Kidney glomerular epithelial cell (primary cell): Measurements from ENCODE around the gene BIRC7.
"Not testable (repeated sequence)": the region's sequence is repeated elsewhere in the genome, so short reads cannot be mapped to it uniquely, and the experiment has no call there.

Source experiments
- DNase-seq: peaks from one replicate; lab custom pipeline; 2025; lab: John Stamatoyannopoulos, UW

The BIRC7 gene

DNA sequence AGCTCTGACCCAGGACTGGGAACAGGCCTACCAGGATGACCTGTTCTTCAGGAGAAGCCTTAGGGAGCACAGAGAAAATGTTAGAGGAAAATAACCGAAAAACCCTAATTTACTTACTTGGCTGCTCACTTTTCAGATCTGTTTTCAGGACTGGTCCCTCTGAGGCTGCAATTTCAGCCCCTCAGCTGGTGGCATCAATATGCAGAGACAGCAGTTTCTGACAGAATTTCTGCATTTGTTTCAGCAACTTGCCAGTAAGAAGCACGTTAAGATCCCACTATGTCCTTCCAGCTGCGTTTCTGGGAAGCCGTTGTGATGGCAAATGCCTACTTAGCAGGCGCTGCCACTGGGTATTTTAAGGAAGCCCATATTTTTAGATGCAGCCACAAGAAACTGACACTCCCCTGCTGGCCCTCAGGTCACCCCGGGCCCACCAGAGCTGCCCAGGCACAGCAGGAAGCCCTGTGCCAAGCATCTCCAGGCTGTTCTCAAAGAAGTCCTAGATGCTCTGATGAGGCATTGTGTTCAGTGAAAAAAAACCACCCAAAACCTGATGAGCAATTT lies 27.3 kb upstream of the BIRC7 start:
- no peak for DNase-seq

DNA sequence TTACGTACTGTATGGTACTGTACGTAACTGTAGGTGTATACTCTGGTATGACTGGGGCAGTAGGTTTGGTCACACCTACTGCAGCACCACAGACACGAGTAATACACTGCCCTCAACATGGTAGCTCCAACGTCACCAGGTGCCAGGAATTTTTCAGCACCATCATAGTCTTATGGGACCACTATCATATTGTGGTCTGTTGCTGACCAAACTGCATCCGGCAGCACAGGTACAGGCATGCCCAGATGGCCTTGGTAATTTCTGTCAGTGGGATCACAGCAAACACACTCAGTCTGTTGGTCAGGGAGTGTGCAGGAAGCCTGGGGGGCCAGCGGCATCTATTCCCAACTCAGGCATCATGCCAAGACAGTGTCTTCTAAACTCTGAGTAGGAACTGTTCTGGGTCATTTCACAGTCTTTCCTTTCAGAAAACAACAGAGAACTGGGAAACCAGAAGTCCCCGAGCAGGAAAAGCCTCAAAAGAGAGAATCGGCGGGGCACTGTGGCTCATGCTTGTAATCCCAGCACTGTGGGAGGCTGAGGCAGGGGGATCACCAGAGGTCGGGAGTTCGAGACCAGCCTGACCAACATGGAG lies 25.6 kb upstream of the BIRC7 start:
- DNase-seq, result no peak

DNA sequence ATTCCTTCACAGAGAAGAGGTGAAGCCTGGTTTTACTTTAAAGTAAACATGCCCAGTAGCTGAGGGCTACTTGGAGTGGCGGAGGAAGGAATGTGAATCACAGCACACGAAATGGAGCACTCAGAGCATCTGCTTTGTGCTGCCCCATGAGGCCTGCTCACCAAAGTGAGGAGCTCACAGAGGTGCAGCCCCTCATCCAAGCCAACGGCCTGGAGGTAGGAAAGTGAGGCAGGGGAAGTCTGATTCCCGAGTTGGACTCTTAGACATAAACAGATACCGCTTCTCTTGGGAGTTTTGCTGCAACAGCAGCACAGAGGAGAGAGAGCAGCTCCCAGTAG lies 23.3 kb upstream of the BIRC7 start:
- no peak for DNase-seq

DNA sequence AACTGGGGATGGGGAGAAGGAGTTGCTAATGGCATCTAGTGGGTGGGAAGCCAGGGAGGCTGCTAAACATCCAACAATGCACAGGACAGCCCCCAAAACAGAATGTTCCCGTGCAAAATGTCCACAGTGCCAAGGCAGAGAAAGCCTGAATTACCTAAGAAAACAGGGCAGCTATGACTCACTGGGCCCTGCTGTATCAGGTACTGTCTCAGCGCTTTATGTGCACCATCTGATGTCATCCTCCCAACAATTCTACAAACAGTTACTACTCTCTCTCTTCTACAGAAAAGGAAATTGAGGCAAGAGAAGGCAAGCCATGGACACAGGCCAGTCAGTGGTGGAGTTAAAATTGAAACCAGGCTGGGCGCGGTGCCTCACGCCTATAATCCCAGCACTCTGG lies 22.9 kb upstream of the BIRC7 start:
- no peak for DNase-seq

DNA sequence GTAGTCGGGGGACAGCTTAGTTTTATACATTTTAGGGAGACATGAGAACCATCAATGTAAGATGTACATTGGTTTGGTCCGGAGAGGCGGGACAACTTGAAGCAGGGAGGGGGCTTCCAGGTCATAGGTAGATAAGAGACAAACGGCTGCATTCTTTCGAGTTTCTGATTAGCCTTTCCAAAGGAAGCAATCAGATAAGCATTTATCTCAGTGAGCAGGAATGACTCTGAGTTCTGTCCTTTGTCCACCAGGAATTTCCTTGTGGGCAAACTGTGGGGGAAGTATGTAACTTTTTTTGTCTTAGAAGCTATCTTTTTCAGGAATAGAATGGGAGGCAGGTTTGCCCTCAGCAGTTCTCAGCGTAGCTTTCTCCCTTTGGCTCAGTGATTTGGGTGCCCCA lies 21.2 kb upstream of the BIRC7 start:
- DNase-seq, result no peak

DNA sequence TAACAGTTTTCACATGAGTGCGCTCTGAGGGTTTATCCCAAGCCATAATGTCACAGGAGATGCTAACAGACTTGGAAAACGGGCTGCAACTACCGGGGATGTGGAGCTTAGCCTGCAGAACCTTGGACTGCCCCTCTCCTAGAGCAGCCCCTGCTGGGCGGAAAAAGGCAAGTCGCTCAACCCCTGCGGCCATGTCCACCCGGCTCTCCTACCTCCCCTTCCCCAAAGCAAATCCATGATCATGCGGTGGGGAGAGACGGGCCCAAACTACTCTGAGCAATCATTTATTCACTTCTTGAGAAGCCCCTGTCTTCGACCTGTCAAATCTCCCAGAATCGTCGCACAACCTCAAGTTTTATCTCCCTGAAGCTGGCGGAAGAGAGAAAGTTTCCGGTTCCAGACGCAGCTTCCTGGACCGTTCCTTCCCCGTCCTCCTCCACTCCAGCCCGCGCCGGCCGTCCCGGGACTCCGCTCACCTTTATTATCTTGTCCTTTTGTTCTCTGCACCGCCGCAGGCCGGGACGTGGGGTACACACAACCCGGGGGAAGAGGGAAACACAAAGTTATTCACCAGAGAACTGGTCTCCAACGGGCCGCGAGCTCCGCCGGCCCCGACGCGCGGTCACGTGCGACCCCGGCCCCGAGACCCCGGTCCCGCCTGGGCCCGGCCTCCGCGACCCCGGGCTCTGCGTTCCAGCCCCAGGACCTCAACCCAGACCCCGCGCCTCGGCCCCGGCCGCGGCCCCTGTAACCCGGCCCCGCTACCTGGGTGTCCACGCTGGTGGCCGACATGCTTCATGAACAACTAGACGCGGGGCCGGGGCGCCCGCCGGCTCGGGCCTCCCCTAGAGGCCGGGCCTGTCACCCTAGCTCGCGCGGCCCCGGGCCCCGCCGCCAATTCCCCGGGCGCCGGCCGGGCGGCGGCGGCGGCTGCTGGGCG lies 20.3 kb upstream of the BIRC7 start:
- DNase-seq, result peak; percentile 19

DNA sequence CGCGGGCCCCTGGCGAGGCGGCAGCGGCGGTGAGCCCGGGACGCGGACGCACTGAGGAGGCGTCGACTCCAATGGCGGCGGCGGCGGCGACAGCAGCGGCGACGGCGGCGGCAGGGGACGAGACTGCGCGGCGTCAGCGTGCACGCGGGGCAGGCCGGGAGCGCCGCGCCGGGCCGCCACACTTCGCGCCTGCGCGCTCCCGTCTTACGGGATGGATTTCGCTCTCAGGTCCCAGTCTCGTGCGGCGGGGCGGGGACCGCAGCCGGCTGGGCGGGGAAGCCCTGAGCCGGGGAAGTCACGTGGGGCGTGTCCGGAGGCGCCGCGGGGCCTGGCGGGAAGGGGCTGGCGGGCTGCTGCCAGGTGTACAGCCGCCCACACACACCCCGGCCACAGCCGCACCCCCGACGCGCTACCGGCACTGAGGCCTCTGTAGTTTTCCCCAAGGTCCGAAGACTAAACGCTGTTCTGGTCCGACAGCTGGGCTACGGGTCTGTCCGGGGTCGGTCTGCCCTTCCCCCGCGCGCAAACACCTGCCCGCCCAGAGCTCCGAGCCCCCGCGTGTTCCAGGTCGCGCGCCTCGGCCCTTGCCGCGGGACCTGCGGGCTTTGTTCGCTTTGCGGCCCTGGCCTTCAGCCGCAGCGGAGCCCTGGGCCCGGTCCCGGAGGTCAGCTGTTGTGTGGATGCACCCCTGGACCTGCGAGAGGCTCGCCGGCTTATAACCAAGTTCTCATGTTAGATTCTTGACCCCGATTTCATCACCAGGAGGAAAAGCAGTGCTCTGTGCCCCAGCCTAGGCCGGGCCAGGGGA lies 19.5 kb upstream of the BIRC7 start, which contains the start of gene YTHDF1:
YTHDF1 (minus strand) TSS at position 91 of the 808 bp plus-strand sequence. CDS start 239 bp downstream, outside the sequence.
- peak; percentile 81 for DNase-seq

DNA sequence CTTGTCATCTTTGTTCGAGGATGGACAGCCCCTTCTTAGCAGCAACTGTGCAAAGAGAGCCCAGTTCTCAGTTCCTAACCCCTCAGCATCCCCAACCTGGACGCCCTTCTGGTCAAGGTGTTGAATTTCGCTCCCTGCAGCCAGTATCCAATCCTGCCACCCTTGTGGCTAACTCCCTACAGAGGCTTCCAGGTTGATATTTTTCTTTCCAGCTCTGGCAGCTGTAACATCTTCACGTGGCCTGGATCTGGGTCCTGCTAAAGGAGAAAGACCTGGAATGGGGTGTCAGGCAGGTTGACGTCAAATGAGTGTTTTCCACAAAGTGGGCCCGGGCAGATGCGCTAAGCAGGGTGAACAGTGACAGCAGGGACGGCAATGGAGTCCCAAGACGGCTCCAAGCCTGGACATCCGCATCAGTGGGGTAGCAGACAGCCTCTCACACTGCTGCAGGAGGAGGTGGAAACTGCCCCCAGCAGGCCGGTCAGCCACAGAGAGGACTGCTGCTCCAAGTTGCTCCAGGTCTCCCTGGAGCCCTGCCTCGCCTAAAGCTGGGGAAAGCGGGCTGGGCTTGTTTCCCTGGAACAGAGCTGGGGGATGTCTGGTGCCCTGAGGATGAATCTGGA lies 18.7 kb upstream of the BIRC7 start:
- no peak for DNase-seq

DNA sequence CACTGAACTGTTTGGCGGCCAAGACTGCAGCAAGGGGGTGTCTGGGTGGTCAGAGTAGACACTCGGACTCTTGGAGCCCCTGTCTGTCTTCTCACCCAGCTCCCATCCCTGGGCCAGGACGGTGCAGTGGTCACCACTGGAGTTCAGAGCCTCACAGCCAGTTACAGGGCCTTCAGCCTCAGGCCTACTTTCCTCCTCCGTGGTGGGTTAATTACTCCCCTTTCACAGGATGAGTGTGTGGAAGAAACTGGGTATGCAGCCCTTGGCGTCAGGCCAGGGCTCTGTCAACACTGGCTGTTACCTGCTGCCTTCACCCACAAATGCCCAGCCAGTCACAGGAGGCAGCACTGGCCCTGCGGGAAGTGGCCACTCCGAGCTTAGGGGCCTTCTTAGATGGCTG lies 18.0 kb upstream of the BIRC7 start:
- no peak for DNase-seq

DNA sequence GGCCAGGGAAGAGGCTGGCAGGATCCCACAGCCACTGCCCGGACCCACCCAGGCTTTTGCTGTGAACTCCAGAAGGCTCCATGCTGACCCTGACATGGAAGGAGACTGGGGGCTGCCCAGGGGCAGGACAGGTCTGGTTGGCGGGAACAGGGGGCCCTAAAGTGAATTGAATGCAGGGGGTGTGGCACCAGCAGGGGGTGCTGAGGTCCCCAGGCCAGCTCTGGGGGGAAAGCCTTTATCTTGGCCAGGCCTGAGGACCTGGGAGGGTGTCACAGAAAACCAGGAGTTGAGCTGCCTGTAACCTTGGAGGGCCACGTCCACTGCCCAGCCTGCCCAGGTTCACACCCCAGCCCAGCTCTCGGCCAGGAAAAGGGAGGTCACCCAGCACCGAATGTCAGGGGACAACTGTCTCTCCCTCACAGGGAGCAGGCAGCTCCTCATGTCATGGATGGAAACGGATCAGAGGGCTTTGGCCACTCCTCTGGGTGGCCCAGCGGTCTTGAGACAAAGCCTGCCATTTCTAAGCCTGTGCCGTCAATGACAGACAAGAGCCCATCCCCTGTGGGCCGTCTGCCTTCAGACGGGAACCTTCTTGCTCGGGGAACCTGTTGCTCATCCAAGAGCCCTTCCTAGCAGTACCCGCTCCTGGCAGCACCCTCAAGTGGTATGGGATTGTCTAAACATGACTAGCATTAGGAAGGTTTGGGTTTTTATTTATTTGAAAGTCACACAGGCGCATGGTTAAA lies 16.8 kb upstream of the BIRC7 start:
- DNase-seq, result no peak

DNA sequence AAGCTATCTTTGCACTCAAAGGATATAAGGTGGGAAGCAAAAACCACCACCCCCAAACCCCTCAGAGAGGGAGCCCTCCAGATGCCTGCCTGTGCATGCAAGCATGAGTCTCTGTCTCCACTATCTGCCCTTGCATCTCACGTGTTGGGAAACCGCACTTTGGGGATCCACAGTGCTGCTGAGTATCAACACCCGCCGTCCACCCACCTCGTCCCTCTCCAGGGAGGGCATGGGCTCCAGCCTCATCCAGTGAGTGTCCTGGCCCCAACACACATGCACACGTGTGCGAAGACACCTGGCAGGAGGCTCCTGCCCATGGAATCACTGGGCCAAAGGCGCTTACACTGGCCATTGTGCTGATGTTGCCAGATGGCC lies 16.3 kb upstream of the BIRC7 start:
- DNase-seq, result no peak

DNA sequence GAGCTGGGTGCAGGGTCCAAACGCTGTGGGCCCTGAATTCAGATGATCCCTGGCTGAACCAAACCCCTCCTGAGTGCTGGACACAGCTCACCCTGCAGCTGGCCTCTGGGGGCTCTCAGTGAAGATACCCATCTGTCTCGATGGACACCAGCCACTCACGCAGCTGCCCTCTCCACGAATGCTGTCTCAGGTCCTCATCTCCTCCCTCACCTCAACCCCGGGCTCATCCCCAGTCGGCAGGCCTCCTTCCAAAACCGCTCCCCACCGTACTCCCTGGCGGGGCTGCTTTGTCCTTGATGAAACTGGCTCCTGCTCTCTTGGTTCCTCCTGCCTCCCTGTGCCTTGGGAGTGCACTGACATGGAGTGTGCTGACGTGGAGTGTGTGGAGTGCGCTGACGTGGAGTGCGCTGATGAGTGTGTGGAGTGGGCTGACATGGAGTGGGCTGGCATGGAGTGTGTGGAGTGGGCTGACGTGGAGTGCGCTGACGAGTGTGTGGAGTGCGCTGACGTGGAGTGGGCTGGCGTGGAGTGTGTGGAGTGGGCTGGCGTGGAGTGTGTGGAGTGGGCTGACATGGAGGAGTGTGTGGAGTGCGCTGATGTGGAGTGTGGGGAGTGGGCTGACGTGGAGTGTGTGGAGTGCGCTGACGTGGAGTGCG lies 15.7 kb upstream of the BIRC7 start:
- no peak for DNase-seq

DNA sequence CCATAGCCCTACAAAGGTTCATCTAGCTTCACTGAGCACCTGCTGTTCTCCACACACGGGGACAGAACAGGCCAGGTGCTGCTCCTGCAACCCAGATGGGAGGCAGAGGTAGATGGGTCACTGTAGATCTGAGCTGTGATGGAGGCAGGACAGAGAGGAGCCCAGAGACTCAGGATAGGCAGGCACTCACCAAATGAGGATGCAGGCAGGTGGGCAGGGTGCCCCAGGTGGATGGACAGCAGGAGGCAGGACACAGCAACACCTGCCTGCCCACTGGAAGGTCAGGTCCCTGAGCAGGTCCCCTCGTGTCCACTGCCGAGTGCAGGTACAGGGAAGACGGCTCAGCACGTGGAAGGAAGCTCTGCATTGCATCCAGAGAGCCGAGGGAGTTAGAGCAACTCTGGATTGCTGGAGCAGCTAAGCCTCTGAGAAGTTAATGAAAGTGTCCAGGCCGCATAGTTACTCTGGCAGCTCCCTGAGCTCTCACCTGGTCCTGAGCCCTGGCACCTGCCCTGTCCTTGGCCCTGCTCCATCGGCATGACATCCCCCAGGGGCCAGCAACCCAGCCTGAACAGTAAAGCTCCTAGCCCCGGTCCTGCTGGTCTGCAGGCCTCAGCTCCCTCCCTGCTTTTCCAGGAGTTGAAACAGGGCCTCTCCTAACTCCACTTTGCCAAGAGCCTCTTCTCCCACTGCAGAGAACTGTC lies 14.9 kb upstream of the BIRC7 start:
- no peak for DNase-seq

DNA sequence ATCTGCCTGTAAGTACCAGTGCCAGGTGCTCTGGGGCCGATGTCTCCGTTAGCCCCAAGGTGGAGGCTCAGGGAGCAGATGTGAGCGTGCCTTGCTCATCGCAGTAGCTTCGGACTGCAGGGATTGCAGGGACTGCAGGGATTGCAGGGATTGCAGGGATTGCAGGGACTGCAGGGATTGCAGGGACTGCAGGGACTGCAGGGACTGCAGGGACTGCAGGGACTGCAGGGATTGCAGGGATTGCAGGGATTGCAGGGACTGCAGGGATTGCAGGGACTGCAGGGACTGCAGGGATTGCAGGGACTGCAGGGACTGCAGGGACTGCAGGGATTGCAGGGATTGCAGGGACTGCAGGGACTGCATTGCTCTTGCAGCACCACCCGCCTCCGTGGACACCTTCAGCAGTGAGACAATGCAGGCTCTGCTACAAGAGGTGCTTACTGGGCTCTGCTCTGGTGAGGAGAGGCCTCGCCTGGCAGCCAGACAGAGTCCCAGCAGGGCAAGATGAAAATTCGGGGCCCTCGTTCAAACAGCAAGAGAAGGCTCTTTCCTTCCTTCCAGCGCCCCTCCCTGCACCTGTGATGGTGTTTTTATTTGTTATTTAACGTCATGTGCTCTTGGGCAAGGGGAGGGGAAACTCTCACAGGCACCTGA lies 14.2 kb upstream of the BIRC7 start:
- DNase-seq, result not testable (repeated sequence)

DNA sequence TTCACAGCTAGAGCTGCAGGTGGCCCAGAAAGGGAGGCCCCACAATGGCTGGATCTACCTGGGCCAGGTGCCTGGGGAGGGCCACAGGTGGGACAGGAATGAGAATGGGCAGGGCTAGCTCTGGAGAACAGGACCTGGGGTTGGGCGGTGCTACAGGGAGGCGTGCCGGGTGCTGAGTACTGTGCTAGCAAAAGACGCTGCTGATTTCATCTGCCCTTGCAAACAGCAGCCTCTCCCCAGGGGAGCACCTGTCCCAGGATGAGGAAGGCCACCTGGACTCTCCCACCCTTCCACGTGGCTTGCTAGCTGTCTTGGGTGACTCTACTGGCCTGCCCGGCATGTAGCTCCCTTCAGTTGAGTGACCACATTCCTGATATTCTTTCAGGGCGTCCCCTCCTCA lies 13.2 kb upstream of the BIRC7 start:
- no peak for DNase-seq

DNA sequence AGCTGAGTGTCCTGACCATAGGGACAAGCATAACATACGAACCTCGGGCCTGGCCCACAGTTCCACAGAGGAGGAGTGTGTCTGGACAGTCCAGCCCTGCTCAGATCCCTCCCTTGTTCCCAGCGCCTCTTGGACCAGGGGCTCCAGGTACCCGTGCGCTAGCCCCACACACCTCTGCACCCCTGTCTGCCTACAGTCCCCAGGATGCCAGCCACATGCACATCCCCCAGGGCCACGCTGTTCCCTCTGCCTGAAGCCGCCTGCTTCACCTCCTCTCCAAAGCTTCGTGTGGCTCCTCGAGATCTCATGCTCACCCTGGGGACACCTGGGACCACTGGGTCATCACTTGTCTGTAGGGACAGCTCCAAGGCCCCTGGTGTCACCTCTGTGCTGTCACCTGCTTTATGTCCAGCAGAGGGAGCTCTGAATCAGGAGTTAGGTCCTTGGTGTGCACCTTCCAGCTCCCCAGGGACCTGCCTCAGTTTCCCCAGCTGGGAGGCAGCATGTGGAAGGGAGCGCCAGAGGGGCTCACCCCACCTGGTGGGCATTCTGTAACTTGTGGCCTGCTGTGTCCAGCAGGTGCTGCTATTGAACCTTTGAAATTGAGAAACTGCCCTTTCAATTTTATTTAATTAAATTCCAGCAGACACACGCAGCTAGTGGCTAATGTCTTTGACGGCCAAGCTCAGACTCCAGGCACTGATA lies 12.4 kb upstream of the BIRC7 start:
- no peak for DNase-seq

DNA sequence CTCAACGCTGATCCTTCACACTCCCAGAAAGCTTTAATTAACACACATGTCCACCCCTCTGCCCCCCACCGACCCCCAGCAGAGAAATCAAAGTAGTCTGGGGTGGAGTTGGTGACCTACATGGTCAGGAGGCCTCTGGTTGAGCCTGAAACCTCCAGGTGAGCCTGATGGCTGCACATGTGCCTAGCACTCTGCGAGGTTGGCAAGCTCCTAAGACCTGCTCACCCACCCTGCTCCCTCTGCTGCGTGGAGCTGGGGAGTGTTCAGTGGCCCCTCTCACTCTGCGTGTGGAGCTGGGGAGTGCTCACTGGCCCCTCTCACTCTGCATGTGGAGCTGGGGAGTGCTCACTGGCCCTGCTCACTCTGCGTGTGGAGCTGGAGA lies 11.9 kb upstream of the BIRC7 start:
- no peak for DNase-seq

DNA sequence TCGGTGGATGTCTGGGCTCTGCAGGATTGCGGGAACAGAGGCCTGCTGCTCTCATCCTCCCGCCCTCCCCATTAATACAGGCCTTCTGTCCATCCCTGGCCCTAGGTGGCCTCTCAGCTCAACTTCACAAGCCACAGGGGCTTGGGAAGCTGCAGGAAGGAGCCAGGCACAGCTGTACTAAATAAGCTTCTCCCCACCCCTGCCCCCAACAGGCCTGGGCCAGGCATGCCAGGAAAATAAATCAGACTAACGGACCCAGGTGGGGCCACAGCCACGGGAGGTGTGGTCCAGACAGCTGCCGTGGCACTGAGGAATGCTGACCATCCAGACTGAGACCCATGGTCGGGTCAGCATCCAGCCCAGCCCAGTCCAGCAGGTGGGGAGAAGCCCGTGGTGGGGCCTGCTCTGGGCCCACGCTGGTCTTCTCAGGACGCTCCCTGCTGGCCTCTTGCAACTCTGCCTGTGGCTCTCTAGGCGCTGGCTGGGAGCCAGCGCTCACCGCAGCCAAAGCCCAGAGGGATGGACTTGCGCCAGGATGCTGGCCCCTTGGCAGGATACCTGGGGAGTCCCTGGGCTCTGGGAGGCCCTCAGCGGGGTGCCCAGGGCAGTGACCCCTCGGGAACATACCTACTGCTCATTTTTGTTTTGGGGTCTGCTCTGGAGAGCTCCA lies 11.2 kb upstream of the BIRC7 start:
- DNase-seq, result peak; percentile 56
